NCI-H146 treated with DMSO at 0.1 percent for 48 hours (cell line): ENCODE data around the gene TSPAN9.

Experiments
- DNase-seq: peaks from one replicate; lab custom pipeline; 2025; ENCODE audit not compliant: unreplicated experiment; lab: John Stamatoyannopoulos, UW

TSPAN9 gene

GRCh38 chr12:3097836-3098235 is 20.7 kb downstream of the TSPAN9 start:
- no peak for DNase-seq

GRCh38 chr12:3098436-3098835 is 21.3 kb downstream of the TSPAN9 start:
- DNase-seq: no peak

GRCh38 chr12:3099146-3099545 is 22.0 kb downstream of the TSPAN9 start:
- DNase-seq: no peak

- no peak for DNase-seq
Measured at GRCh38 chr12:3101309-3102024, 24.3 kb downstream of the TSPAN9 start.

GRCh38 chr12:3102771-3103410 is 25.7 kb downstream of the TSPAN9 start:
- no peak for DNase-seq

GRCh38 chr12:3103806-3104205 is 26.6 kb downstream of the TSPAN9 start:
- DNase-seq: no peak

- no peak for DNase-seq
Measured at GRCh38 chr12:3105690-3106479, 28.7 kb downstream of the TSPAN9 start.

- DNase-seq: no peak
Measured at GRCh38 chr12:3106579-3106978, 29.4 kb downstream of the TSPAN9 start.

GRCh38 chr12:3107071-3107583 is 29.9 kb downstream of the TSPAN9 start:
- DNase-seq: no peak

- DNase-seq: no peak
Measured at GRCh38 chr12:3107954-3108353, 30.8 kb downstream of the TSPAN9 start.

GRCh38 chr12:3110578-3110977 is 33.4 kb downstream of the TSPAN9 start:
- DNase-seq: no peak

- no peak for DNase-seq
Measured at GRCh38 chr12:3113671-3114325, 36.6 kb downstream of the TSPAN9 start.

- DNase-seq: no peak
Measured at GRCh38 chr12:3114671-3115070, 37.5 kb downstream of the TSPAN9 start.

- DNase-seq: no peak
Measured at GRCh38 chr12:3115078-3115477, 37.9 kb downstream of the TSPAN9 start.

- DNase-seq: no peak
Measured at GRCh38 chr12:3116106-3116844, 39.1 kb downstream of the TSPAN9 start.

- DNase-seq: no peak
Measured at GRCh38 chr12:3117144-3117581, 40.0 kb downstream of the TSPAN9 start.

GRCh38 chr12:3117591-3118015 is 40.4 kb downstream of the TSPAN9 start:
- DNase-seq: no peak

GRCh38 chr12:3119192-3119755 is 42.1 kb downstream of the TSPAN9 start:
- no peak for DNase-seq

- no peak for DNase-seq
Measured at GRCh38 chr12:3119756-3120601, 42.8 kb downstream of the TSPAN9 start.
